ENCODE measurements around the gene FNDC7.

The FNDC7 gene, protein sequence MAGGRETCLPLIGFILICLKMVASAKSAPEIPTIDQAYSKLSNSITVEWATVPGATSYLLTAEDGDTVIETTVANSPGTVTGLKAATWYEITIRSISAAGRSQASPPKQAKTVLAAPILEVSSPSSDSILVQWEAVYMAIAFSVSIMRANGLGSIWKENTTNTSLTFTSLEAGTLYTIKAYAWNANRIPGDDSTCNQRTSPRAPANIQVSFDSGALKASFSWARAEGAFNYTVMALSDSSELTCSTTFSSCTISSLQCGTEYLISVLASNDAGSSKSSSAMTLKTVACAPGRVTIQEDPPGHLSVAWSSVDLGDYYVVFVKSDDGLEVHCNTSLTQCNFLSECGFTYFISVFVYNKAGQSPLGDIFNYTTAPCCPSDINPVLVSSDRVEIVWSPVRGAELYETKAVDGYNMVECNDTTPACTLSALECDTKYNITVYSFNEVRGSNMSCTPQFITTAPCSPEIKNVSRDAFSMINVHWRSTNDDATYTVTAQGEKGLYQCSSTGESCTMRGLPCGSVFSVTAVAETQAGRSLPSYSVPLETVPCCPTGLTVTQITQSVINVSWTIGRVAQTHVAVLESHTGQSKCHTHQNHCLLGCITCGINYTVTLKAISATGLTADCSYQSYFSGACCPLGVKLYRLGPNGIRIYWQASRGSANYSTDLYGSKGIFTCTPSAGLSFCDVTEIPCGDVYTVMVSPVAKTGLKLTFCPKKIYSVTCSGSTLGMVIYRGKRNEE

DNA sequence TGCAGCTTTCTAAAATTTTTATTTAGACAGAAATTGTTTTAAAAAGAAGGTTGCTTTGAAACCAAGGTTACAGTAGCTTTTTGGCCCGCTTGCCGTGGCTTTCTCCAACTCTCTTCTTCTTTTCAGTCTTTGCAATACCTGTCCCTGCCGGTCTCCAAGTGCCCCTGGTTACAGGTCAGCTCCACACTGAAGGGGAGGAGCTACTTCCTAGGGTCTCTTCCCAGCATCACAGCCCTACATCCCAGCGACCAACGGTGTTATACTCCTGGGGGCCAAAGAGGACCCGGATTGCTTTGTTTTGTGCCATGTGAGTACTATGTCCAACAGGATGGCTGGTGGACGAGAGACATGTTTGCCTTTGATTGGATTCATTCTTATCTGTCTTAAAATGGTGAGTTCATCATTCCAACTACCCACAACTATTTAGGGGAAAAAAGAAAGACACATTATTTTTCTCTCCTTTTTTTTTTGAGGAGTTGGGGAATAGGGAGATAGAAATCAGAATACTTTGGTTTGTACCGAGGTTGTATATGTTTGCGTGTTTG lies at the start of gene FNDC7:
FNDC7 (plus strand) TSS at position 303 of the 545 bp plus-strand sequence; CDS start at position 329, 26 bp downstream.
- no peak for TF ChIP-seq YY1 (IDR thresholded peaks at IDR 0.05; ENCODE audit: low read depth)
- TF ChIP-seq TAF1 (IDR thresholded peaks at IDR 0.05; ENCODE audit: low read depth), result no peak
- TF ChIP-seq REST (IDR thresholded peaks at IDR 0.05; ENCODE audit: low read depth), result no peak
- TF ChIP-seq ZBTB7A (IDR thresholded peaks at IDR 0.05; ENCODE audit: low read depth), result no peak
- TF ChIP-seq MAX (IDR thresholded peaks at IDR 0.05), result no peak

DNA sequence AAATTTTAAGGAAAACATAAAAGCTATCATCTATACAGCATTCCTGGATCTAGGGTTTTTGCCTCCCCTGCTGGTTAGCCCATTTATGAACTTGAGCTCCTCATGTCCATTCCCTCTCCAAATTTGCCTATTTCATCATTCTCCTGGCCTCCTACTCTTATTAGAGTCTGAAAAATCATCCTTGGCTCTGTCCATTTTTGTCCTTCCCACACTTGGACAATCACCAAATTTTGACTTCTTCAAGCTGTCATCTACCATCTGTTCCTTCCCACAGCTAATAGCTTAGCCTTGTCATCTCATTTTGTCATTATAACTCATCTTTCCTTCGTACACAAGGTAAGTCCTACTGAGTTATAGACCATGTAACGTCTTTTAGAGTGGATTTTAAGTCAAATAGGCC lies 49.6 kb upstream of the FNDC7 start:
- TF ChIP-seq REST (IDR thresholded peaks at IDR 0.05; ENCODE audit: low read depth), result no peak
- no peak for TF ChIP-seq YY1 (IDR thresholded peaks at IDR 0.05; ENCODE audit: low read depth)
- no peak for TF ChIP-seq CREB1 (IDR thresholded peaks at IDR 0.05; ENCODE audit: low read depth)
- TF ChIP-seq TCF12 (IDR thresholded peaks at IDR 0.05; ENCODE audit: low read depth), result no peak
- no peak for TF ChIP-seq MAX (IDR thresholded peaks at IDR 0.05)
- TF ChIP-seq RAD21 (IDR thresholded peaks at IDR 0.05; ENCODE audit: low read depth), result no peak

DNA sequence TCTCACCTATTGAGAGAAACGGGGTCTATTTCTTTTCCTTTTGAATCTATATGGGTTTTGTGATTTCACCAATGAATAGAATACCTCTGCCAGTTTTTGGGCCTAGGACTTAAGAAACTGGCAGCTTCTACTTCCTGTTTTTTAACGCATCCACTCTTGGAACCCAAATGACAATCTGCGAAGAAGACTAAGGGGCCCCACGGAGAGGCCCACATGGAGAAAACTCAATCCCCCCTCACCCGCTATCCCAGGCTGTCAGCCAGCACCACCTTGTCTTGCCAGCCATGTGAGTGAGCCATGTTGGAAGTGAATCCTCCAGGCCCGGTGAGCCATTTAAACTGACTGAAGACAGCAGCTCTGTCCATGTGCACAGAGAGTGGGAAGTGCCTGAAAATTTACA lies 48.2 kb upstream of the FNDC7 start:
- TF ChIP-seq TCF12 (IDR thresholded peaks at IDR 0.05; ENCODE audit: low read depth), result no peak

- TF ChIP-seq TCF12 (IDR thresholded peaks at IDR 0.05; ENCODE audit: low read depth) (no peak), CREB1 (IDR thresholded peaks at IDR 0.05; ENCODE audit: low read depth) (no peak), CEBPB (IDR thresholded peaks at IDR 0.05) (no peak), ZBTB7A (IDR thresholded peaks at IDR 0.05; ENCODE audit: low read depth) (no peak), TAF1 (IDR thresholded peaks at IDR 0.05; ENCODE audit: low read depth) (no peak), RAD21 (IDR thresholded peaks at IDR 0.05; ENCODE audit: low read depth) (no peak), MAX (IDR thresholded peaks at IDR 0.05) (no peak), REST (IDR thresholded peaks at IDR 0.05; ENCODE audit: low read depth) (no peak), YY1 (IDR thresholded peaks at IDR 0.05; ENCODE audit: low read depth) (no peak), FOXM1 (IDR thresholded peaks at IDR 0.05; ENCODE audit: borderline replicate concordance, low read depth) (no peak), EGR1 (IDR thresholded peaks at IDR 0.05) (no peak), EP300 (IDR thresholded peaks at IDR 0.05; ENCODE audit: borderline replicate concordance) (no peak), TEAD4 (IDR thresholded peaks at IDR 0.05) (no peak), NFIC (IDR thresholded peaks at IDR 0.05) (no peak)
- TF ChIP-seq, protein P1, sequence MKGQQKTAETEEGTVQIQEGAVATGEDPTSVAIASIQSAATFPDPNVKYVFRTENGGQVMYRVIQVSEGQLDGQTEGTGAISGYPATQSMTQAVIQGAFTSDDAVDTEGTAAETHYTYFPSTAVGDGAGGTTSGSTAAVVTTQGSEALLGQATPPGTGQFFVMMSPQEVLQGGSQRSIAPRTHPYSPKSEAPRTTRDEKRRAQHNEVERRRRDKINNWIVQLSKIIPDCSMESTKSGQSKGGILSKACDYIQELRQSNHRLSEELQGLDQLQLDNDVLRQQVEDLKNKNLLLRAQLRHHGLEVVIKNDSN (IDR thresholded peaks at IDR 0.05), result no peak
Measured at GRCh38 chr1:108665067-108665466, 47.6 kb upstream of the FNDC7 start.

Data from Ishikawa (cell line).